ENCODE results near the gene GADD45GIP1. TPM values are rescaled to one million over a fixed set of nuclear protein-coding genes. Genes with fewer than 3 reads are reported as not detected.

Gene GADD45GIP1
- polyA plus RNA-seq, 2 of the 4 experiments (the other 2 are of a cell fraction), result 26.4 to 31.1 TPM

DNA sequence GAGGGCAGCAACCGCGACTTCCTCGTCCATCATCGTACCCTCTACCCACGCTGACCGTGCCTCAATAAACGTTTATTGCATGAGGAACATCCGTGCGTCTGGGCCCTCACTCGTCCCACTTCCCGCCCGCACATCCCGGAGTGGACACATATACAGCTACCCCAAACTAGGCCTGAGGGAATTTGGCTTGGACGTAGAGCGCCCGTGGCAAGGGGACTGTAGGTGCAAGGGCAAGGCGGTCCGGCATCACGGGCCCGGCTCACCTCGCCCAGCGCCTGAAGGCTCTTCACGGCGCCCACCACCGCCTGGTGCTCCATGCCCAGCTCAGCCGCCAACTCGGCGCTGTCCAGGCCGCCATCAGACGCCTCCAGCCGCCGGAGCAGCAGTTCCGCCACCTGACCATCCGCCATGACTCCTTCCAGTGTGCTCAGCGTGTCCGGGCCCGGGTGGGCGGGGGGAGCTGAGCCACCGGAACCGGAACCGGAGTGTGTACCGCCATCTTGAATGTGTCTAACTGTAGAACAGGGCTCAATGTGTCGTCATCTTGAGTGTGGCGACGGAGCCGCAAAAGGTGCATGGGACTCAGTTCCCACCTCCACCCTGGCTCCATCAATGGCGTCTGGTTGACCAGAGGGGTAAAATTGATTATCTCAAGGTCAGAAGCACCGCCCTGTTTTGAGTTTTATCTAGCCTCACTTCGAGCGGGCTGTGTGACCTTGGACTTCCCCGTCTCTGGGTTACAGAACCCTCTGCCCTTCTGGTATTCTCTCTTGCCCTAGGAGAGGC, 23.5 kb downstream of the GADD45GIP1 start, which contains the start of gene FARSA (continued):
- TF ChIP-seq MAX (IDR thresholded peaks at IDR 0.05), result peak; percentile 86
- TF ChIP-seq HEYL (CRISPR knock-in tag; IDR thresholded peaks at IDR 0.05), result no peak
- no peak for TF ChIP-seq CHD4 (IDR thresholded peaks at IDR 0.05; ENCODE audit: borderline replicate concordance)
- TF ChIP-seq MAFK (IDR thresholded peaks at IDR 0.05; ENCODE audit: partially characterized antibody), result no peak
- TF ChIP-seq, protein P1, sequence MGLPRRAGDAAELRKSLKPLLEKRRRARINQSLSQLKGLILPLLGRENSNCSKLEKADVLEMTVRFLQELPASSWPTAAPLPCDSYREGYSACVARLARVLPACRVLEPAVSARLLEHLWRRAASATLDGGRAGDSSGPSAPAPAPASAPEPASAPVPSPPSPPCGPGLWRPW (IDR thresholded peaks at IDR 0.05), result no peak
- no peak for TF ChIP-seq HDAC2 (IDR thresholded peaks at IDR 0.05)
- TF ChIP-seq POLR2A (IDR thresholded peaks at IDR 0.05; ENCODE audit: low read length), result peak; percentile 82
- TF ChIP-seq E2F6 (IDR thresholded peaks at IDR 0.05; ENCODE audit: borderline replicate concordance, low read depth), result no peak

DNA sequence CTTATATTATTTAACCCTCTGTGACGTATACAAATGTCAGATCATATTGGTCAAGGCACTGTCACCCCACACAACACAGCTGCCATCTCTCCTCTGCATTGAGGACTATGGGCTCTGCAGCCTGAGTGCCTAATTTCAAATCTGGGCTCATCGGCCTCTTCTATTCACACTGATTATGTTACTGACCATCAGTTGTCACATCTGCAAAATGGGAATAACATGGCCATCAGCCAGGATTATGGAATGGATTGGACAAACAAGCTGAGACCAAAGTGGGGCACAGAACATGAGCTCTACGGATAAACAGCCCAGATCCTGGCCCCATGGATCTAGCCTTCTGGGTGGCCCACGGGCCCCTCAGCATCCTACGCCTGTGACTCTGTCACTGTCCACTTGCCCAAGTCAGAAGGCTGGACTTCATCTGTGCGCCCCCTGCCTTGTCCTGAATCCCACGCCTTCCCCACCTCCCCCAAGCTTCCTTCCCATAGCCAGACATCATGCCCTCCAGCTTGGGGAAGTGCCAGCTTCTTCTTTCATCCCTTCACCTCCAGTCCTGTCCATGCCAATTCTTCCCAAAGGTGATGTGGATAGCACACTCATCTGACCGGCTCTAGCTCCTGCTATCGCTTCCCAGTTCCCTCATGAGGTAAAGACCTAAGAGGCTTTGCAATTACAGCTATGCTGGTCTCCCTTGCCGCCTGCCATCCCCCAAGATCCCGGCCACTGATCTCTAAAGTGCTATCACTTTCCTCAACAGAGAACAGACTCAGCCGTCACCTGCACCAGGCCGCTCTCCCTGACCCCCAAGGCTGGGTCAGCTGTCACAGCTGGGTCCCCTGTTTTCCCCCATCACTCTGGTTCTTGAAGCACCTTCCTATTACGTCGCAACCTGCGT, 24.4 kb downstream of the GADD45GIP1 start:
- TF ChIP-seq MAFK (IDR thresholded peaks at IDR 0.05; ENCODE audit: partially characterized antibody), result no peak
- TF ChIP-seq CBX8 (IDR thresholded peaks at IDR 0.05), result no peak
- TF ChIP-seq FOSB (CRISPR knock-in tag; IDR thresholded peaks at IDR 0.05), result no peak
- TF ChIP-seq KDM1A (IDR thresholded peaks at IDR 0.05; ENCODE audit: low read depth), result no peak
- TF ChIP-seq ZNF302 (CRISPR knock-in tag; IDR thresholded peaks at IDR 0.05), result no peak
- no peak for TF ChIP-seq MYC (IDR thresholded peaks at IDR 0.05; ENCODE audit: borderline replicate concordance, low read length)
- no peak for TF ChIP-seq NFE2L2 (conservative IDR thresholded peaks at IDR 0.05; ENCODE audit: low read length)
- TF ChIP-seq JUN (IDR thresholded peaks at IDR 0.05), result no peak
- TF ChIP-seq NR3C1 (IDR thresholded peaks at IDR 0.05), result no peak
- TF ChIP-seq PBX3 (IDR thresholded peaks at IDR 0.05), result no peak
- no peak for TF ChIP-seq EHF (CRISPR knock-in tag; IDR thresholded peaks at IDR 0.05)
- no peak for TF ChIP-seq POLR2A (IDR thresholded peaks at IDR 0.05; ENCODE audit: low read length)
- no peak for TF ChIP-seq RCOR1 (IDR thresholded peaks at IDR 0.05; ENCODE audit: low read depth, low read length)
- TF ChIP-seq ZSCAN20 (CRISPR knock-in tag; IDR thresholded peaks at IDR 0.05), result no peak
- no peak for TF ChIP-seq RNF2 (IDR thresholded peaks at IDR 0.05; ENCODE audit: borderline replicate concordance, low read depth)
- TF ChIP-seq HEYL (CRISPR knock-in tag; IDR thresholded peaks at IDR 0.05), result no peak
- TF ChIP-seq CBX2 (IDR thresholded peaks at IDR 0.05; ENCODE audit: borderline replicate concordance, low read depth), result no peak
- no peak for TF ChIP-seq HOXB5 (CRISPR knock-in tag; IDR thresholded peaks at IDR 0.05)
- TF ChIP-seq FOXS1 (CRISPR knock-in tag; IDR thresholded peaks at IDR 0.05), result no peak
- TF ChIP-seq HOXA7 (CRISPR knock-in tag; IDR thresholded peaks at IDR 0.05), result no peak
- ChIA-PET POLR2A (interaction anchor here (0.6 to 1.7 kb wide), 6 partner anchors 13 to 115 kb away, joined by 3 to 5 read pairs (median 3); partner anchors contain the start of genes GCDH and SYCE2), CTCF (interaction anchor here (0.6 to 2.0 kb wide), 6 partner anchors 9 to 130 kb away, joined by 3 to 9 read pairs (median 4); no protein-coding TSS in a partner anchor)
- H3K9me3 ChIP-seq, result no peaks in the 10 kb centered on the region
- ATAC-seq (no peak; a peak in 1 of 6 replicates), FAIRE-seq (no peak), DNase-seq (ENCODE audit: low read depth in 1 of 2, low spot score in 1 of 2) (no peak)
- H3K4me3 ChIP-seq, result peak overlapping the region; percentile 85
- peaks cover 15% of the 10 kb centered on the region for H3K4me1 ChIP-seq
- WGBS (ENCODE audit: missing lambda C conversion rate), result 32% methylated on average over 16 of the region's 16 CpGs
- peak overlapping the region; percentile 77 for H3K4me2 ChIP-seq
- H3K27ac ChIP-seq, result peak overlapping the region; percentile 94 to 100
